Measurements from ENCODE around the gene NT5DC4.

DNA sequence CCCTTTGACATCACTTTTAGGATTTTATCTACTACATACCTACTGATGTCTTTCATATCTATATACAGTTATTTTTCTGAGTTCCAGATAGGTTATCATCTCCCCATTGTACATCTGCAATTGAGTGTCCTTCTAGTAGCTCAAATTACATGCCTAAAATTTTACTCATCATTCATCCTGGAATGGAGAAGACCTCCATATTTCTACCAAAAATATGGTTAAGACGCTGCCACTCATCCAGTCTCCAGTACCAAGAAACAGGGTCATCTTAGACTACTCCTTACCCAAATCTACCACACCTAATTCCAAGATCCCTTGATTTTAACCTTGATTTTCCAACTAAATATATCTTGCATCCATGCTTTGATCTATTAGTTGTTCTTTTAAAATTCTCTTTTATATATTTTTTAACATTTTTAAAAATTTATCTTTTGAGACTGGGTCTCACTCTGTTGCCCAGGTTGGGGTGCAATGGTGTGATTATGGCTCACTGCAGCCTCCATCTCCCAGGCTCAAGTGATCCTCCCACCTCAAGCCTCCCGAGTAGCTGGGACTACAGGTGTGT, 52.2 kb downstream of the NT5DC4 start:
- TF ChIP-seq EZH2 (IDR thresholded peaks at IDR 0.05) (no peak), EZH2phosphoT487 (IDR thresholded peaks at IDR 0.05) (no peak)
- TF ChIP-seq, protein P1, sequence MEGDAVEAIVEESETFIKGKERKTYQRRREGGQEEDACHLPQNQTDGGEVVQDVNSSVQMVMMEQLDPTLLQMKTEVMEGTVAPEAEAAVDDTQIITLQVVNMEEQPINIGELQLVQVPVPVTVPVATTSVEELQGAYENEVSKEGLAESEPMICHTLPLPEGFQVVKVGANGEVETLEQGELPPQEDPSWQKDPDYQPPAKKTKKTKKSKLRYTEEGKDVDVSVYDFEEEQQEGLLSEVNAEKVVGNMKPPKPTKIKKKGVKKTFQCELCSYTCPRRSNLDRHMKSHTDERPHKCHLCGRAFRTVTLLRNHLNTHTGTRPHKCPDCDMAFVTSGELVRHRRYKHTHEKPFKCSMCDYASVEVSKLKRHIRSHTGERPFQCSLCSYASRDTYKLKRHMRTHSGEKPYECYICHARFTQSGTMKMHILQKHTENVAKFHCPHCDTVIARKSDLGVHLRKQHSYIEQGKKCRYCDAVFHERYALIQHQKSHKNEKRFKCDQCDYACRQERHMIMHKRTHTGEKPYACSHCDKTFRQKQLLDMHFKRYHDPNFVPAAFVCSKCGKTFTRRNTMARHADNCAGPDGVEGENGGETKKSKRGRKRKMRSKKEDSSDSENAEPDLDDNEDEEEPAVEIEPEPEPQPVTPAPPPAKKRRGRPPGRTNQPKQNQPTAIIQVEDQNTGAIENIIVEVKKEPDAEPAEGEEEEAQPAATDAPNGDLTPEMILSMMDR (IDR thresholded peaks at IDR 0.05), result no peak

All from neural progenitor cell (in vitro differentiated cells).